HCT116 (cell line): ENCODE measurements around the gene DOK5.

Source experiments
- CBX3 ChIP-seq: IDR thresholded peaks from 2 replicates; pipeline ENCODE4 v1.6.1; 2012; ENCODE audit warnings: low read depth
- CEBPB ChIP-seq: IDR thresholded peaks from 2 replicates; pipeline ENCODE4 v1.6.1; 2012; ENCODE audit warnings: low read depth
- EZH2 ChIP-seq: fragments of 200-600 bp; sonication (generic); IDR thresholded peaks from 2 replicates; pipeline ENCODE4 v1.6.1; 2017; ENCODE audit warnings: antibody characterized with exemption, mixed run types
- FOSL1 ChIP-seq: IDR thresholded peaks from 2 replicates; pipeline ENCODE4 v1.6.1; 2012; ENCODE audit warnings: low read depth
- POLR2A ChIP-seq: IDR thresholded peaks from 2 replicates; pipeline ENCODE4 v1.7.0; 2011; ENCODE audit warnings: borderline replicate concordance; ENCODE audit not compliant: insufficient read depth, insufficient read length; ENCODE audit errors: extremely low read depth
- POLR2AphosphoS5 ChIP-seq: IDR thresholded peaks from 2 replicates; pipeline ENCODE4 v1.6.1; 2011; ENCODE audit warnings: mild to moderate bottlenecking, low read depth, low read length, moderate library complexity
- RAD21 ChIP-seq: IDR thresholded peaks from 2 replicates; pipeline ENCODE4 v1.6.1; 2012; ENCODE audit warnings: low read depth, mild to moderate bottlenecking
- REST ChIP-seq: IDR thresholded peaks from 2 replicates; pipeline ENCODE4 v1.6.1; 2012; ENCODE audit warnings: low read depth
- SIN3A ChIP-seq: IDR thresholded peaks from 2 replicates; pipeline ENCODE4 v1.6.1; 2012; ENCODE audit warnings: low read depth
- TCF7L2 ChIP-seq: IDR thresholded peaks from 2 replicates; pipeline ENCODE4 v1.7.0; 2011; ENCODE audit warnings: borderline replicate concordance, inconsistent platforms; ENCODE audit not compliant: insufficient read depth, insufficient read length; ENCODE audit errors: extremely low read depth
- ZNF274 ChIP-seq: fragments of 200-500 bp; sonication (Bioruptor generic); IDR thresholded peaks from 2 replicates; pipeline ENCODE4 v1.6.1; 2014; ENCODE audit warnings: mild to moderate bottlenecking, low read depth, low read length, inconsistent platforms
- TF ChIP-seq, protein P1 (sequence below), 3 experiments: fragments of 200-600 bp in 1 of 3; sonication (generic) in 1 of 3; IDR thresholded peaks in 2 of 3; conservative IDR thresholded peaks in 1 of 3; 2 replicates each; pipeline ENCODE4 v1.5.1; 2012 to 2017; ENCODE audit warnings: low read depth in 2 of 3, low read length in 2 of 3, antibody characterized with exemption in 1 of 3, borderline replicate concordance in 1 of 3, control low read depth in 1 of 3, mild to moderate bottlenecking in 1 of 3, mixed read lengths in 1 of 3, mixed run types in 1 of 3, moderate library complexity in 1 of 3; ENCODE audit not compliant: insufficient read depth in 1 of 3

GRCh38 chr20:54587408-54587807 lies 112.0 kb downstream of the DOK5 start:
- TF ChIP-seq, protein P1, sequence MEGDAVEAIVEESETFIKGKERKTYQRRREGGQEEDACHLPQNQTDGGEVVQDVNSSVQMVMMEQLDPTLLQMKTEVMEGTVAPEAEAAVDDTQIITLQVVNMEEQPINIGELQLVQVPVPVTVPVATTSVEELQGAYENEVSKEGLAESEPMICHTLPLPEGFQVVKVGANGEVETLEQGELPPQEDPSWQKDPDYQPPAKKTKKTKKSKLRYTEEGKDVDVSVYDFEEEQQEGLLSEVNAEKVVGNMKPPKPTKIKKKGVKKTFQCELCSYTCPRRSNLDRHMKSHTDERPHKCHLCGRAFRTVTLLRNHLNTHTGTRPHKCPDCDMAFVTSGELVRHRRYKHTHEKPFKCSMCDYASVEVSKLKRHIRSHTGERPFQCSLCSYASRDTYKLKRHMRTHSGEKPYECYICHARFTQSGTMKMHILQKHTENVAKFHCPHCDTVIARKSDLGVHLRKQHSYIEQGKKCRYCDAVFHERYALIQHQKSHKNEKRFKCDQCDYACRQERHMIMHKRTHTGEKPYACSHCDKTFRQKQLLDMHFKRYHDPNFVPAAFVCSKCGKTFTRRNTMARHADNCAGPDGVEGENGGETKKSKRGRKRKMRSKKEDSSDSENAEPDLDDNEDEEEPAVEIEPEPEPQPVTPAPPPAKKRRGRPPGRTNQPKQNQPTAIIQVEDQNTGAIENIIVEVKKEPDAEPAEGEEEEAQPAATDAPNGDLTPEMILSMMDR (IDR thresholded peaks at IDR 0.05 in 2 of 3, conservative IDR thresholded peaks at IDR 0.05 in 1 of 3; ENCODE audit: borderline replicate concordance in 1 of 3, insufficient read depth in 1 of 3, low read depth in 2 of 3, low read length in 2 of 3) = no peak
- TF ChIP-seq POLR2AphosphoS5 (no peak), SIN3A (no peak), CBX3 (no peak), ZNF274 (no peak), POLR2A (no peak), TCF7L2 (no peak), REST (no peak), EZH2 (no peak), RAD21 (no peak), FOSL1 (no peak), CEBPB (no peak)
